ENCODE results near the gene RIMBP2. TPM values are rescaled to one million over a fixed set of nuclear protein-coding genes. Genes with fewer than 3 reads are reported as not detected.

The RIMBP2 gene
- total RNA-seq, 4 donors from 2014 or later, result 1.5 to 5.3 (median 2.7) TPM

GRCh38 chr12:130459916-130460315, 256.2 kb downstream of the RIMBP2 start:
- DNase-seq (ENCODE audit: low spot score in 2 of 2), result no peak
- intact Hi-C loops (cut with DNase I; ENCODE audit: low total_unique reads), result no loop called here
- 76 to 80% methylated on average over 11 of the region's 11 CpGs for WGBS, 2 donors
- TF ChIP-seq POLR2A (IDR thresholded peaks at IDR 0.05), result no peak
- TF ChIP-seq, protein P1, sequence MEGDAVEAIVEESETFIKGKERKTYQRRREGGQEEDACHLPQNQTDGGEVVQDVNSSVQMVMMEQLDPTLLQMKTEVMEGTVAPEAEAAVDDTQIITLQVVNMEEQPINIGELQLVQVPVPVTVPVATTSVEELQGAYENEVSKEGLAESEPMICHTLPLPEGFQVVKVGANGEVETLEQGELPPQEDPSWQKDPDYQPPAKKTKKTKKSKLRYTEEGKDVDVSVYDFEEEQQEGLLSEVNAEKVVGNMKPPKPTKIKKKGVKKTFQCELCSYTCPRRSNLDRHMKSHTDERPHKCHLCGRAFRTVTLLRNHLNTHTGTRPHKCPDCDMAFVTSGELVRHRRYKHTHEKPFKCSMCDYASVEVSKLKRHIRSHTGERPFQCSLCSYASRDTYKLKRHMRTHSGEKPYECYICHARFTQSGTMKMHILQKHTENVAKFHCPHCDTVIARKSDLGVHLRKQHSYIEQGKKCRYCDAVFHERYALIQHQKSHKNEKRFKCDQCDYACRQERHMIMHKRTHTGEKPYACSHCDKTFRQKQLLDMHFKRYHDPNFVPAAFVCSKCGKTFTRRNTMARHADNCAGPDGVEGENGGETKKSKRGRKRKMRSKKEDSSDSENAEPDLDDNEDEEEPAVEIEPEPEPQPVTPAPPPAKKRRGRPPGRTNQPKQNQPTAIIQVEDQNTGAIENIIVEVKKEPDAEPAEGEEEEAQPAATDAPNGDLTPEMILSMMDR (IDR thresholded peaks at IDR 0.05), result no peak
- H3K4me3 ChIP-seq (ENCODE audit: low read depth, poor library complexity, severe bottlenecking), result no peak overlapping the region

DNA sequence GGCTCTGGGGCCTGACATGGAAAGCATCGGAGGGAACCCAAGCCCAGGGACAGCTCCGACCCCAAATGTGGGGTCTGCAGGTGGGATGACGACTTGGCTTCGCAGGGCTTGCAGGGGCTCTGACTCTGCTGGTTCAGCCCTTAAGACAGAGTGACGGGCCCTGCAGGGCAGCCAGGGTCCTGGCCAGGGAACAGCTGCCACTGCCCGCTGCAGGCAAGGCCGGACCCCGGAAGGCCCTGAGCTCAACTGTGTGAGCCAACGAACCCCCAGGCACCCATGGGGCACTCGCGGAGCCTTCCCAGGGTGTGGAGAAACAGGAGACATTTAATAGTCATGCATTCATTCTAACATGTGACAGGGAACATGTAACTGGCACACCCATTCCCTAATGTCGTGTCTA, 257.8 kb downstream of the RIMBP2 start:
- H3K4me3 ChIP-seq (ENCODE audit: low read depth, poor library complexity, severe bottlenecking), result no peak overlapping the region
- 73 to 87% methylated on average over 12 of the region's 12 CpGs for WGBS, 2 donors
- intact Hi-C loops (cut with DNase I; ENCODE audit: low total_unique reads), result no loop called here
- no peak for DNase-seq (ENCODE audit: low spot score in 2 of 2)
- TF ChIP-seq, protein P1 (IDR thresholded peaks at IDR 0.05), result no peak
- TF ChIP-seq POLR2A (IDR thresholded peaks at IDR 0.05), result no peak

GRCh38 chr12:130457215-130457614, 258.9 kb downstream of the RIMBP2 start:
- intact Hi-C loops (cut with DNase I; ENCODE audit: low total_unique reads), result no loop called here
- no peak overlapping the region for H3K4me3 ChIP-seq (ENCODE audit: low read depth, poor library complexity, severe bottlenecking)
- DNase-seq (ENCODE audit: low spot score in 2 of 2), result no peak
- 79 to 81% methylated on average over 8 to 9 of the region's 9 CpGs for WGBS, 2 donors
- TF ChIP-seq, protein P1 (IDR thresholded peaks at IDR 0.05), result no peak
- no peak for TF ChIP-seq POLR2A (IDR thresholded peaks at IDR 0.05)

DNA sequence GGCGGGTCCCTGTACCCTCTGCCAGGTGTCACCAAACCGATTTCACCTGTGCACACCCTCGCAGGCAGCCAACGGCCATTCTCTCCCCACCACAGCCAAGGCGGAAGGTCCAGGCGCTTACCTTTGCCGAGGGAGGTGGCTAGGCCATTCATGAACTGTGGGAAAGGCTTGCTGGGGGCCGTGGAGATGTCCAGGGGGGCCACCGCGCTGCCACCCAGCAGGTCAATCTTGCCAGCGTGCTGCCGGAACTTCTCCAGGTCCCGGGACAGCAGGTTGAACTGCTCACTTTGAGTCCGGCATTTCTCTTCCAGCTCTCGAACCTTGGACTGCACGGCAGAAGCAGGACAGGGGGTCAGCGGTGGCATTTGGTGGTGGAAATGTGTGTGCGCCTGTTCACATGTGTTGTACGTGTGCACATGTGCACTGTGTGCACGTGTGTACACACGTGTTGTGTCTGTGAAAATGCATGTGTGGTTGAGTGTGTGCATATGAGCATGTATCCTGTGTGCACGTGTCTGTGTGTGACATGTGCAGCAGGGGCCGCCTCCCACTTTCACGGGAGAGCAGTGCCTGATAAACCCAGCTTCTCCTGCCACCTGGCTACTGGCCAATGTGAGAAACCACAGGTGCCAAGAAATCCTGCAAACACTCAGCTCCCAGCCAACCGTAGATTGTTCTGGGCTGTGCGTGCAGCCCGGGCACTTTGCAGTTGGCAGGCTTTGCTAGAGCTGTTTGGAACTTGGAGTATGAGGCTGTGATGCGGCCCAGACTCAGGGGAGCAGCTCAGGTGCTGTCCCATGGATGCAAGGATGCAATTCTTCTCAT, 259.5 kb downstream of the RIMBP2 start:
- WGBS, 2 donors, result 64 to 72% methylated on average over 26 to 27 of the region's 28 CpGs
- no peak for DNase-seq (ENCODE audit: low spot score in 2 of 2)
- intact Hi-C loops (cut with DNase I; ENCODE audit: low total_unique reads), result no loop called here
- no peak overlapping the region for H3K4me3 ChIP-seq (ENCODE audit: low read depth, poor library complexity, severe bottlenecking)
- no peak for TF ChIP-seq POLR2A (IDR thresholded peaks at IDR 0.05)
- TF ChIP-seq, protein P1 (IDR thresholded peaks at IDR 0.05), result no peak

DNA sequence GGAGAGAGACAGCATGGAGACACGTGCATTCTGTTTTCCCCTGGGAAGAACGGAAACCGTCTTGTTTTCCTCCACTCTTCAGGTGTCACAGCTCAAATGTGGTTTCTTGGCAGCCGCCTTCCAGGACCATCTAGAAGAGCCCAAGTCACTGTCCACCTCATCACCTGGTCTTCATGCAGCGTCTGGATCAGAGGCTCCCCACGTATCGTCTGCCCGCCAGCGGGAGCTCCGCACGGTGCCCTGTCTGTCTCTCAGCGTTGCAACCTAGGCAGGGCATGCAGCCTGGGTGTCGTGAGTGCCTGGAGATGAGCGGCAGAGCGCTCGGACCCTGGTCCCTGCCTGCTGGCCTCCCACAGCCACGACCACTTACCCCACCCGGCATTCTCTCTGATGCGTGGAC, 260.9 kb downstream of the RIMBP2 start:
- H3K4me3 ChIP-seq (ENCODE audit: low read depth, poor library complexity, severe bottlenecking), result no peak overlapping the region
- 84 to 85% methylated on average over 19 of the region's 19 CpGs for WGBS, 2 donors
- TF ChIP-seq POLR2A (IDR thresholded peaks at IDR 0.05), result no peak
- TF ChIP-seq, protein P1 (IDR thresholded peaks at IDR 0.05), result no peak
- intact Hi-C loops (cut with DNase I; ENCODE audit: low total_unique reads), result no loop called here
- no peak for DNase-seq (ENCODE audit: low spot score in 2 of 2)

All from lower leg skin (tissue), 4 donors.